Vagina (tissue), 2 donors: Measurements from ENCODE around the gene ATP5F1E. TPM values are rescaled to one million over a fixed set of nuclear protein-coding genes. Genes with fewer than 3 reads are reported as not detected.

Experiments used
- DNase-seq, 2 donors: peaks; one replicate each; pipeline ENCODE4 v3.0.0-alpha.2; 2017; ENCODE audit errors: extremely low spot score in 2 of 2
- H3K27ac ChIP-seq: fragments of 200-600 bp; sonication (generic); one replicate; pipeline ENCODE4 v1.5.1; 2019
- H3K27me3 ChIP-seq: fragments of 200-600 bp; sonication (generic); one replicate; pipeline ENCODE4 v1.5.1; 2019
- H3K36me3 ChIP-seq, 2 donors: fragments of 200-600 bp; sonication (generic); one replicate each; pipeline ENCODE4 v1.5.1; 2017 to 2019
- H3K4me1 ChIP-seq: fragments of 200-600 bp; sonication (generic); one replicate; pipeline ENCODE4 v1.5.1; 2019
- H3K4me3 ChIP-seq, 2 donors: fragments of 200-600 bp; sonication (generic); 1 replicate in 1 of 2; 2 replicates in 1 of 2; pipeline ENCODE4 v1.5.1; 2016 to 2019
- H3K9me3 ChIP-seq: fragments of 200-600 bp; sonication (generic); one replicate; pipeline ENCODE4 v1.5.1; 2019
- CTCF ChIP-seq, 3 experiments: fragments of 450-650 bp in 2 of 3; fragments of 200-600 bp in 1 of 3; sonication (generic) in 1 of 3; IDR thresholded peaks; one replicate each; pipeline ENCODE4 v1.5.1; 2017 to 2019; ENCODE audit warnings: antibody characterized with exemption in 3 of 3, mild to moderate bottlenecking in 2 of 3, moderate library complexity in 2 of 3
- POLR2A ChIP-seq, 2 donors: fragments of 450-650 bp; IDR thresholded peaks; one replicate each; pipeline ENCODE4 v1.6.1; 2017; ENCODE audit warnings: antibody characterized with exemption in 2 of 2, mild to moderate bottlenecking in 2 of 2, moderate library complexity in 2 of 2
- POLR2AphosphoS5 ChIP-seq, 2 donors: sonication (generic); formaldehyde crosslinking; IDR thresholded peaks; one replicate each; pipeline ENCODE4 v1.9.0; 2017; ENCODE audit warnings: antibody characterized with exemption in 2 of 2, mild to moderate bottlenecking in 2 of 2, low read depth in 1 of 2; ENCODE audit not compliant: insufficient read depth in 1 of 2
- intact Hi-C: fragments of 100-400 bp; cut with DNase I; formaldehyde crosslinking; loops from one replicate; pipeline ENCODE4 v1.15.1; 2023
- total RNA-seq: library from RNA; depleted of rRNA; stranded (reverse); fragments of >200 nt; gene quantifications from one replicate; pipeline ENCODE4 v1.2.3, GENCODE V29; 2016

Gene ATP5F1E
- total RNA-seq, 1 donor from 2014 or later = 22.8 TPM

GRCh38 chr20:58994390-58995159, 37.6 kb downstream of the ATP5F1E start:
- H3K4me3 ChIP-seq = no peak overlapping the region
- no peak for DNase-seq
- H3K27me3 ChIP-seq = no peaks in the 10 kb centered on the region
- intact Hi-C loops = no loop called here
- peaks cover 3 to 87% of the 10 kb centered on the region in 2 donors for H3K36me3 ChIP-seq
- no peak for TF ChIP-seq CTCF (IDR thresholded peaks at IDR 0.05)
- TF ChIP-seq POLR2AphosphoS5 (IDR thresholded peaks at IDR 0.05; ENCODE audit: insufficient read depth in 1 of 2, low read depth in 1 of 2) = no peak
- TF ChIP-seq POLR2A (IDR thresholded peaks at IDR 0.05) = no peak
- no peaks in the 10 kb centered on the region for H3K9me3 ChIP-seq
- H3K27ac ChIP-seq = no peak overlapping the region
- H3K4me1 ChIP-seq = no peaks in the 10 kb centered on the region

- Histone ChIP-seq H3K4me3 (no peak overlapping the region), H3K36me3 (peaks cover 3 to 89% of the 10 kb centered on the region in 2 donors), H3K27ac (no peak overlapping the region), H3K27me3 (no peaks in the 10 kb centered on the region), H3K9me3 (no peaks in the 10 kb centered on the region), H3K4me1 (no peaks in the 10 kb centered on the region)
- intact Hi-C loops = no loop called here
- TF ChIP-seq CTCF (IDR thresholded peaks at IDR 0.05) = no peak
- TF ChIP-seq POLR2AphosphoS5 (IDR thresholded peaks at IDR 0.05; ENCODE audit: insufficient read depth in 1 of 2, low read depth in 1 of 2) = no peak
- no peak for DNase-seq
Measured at GRCh38 chr20:58993332-58994248, 38.5 kb downstream of the ATP5F1E start.

- Histone ChIP-seq H3K4me1 (no peaks in the 10 kb centered on the region), H3K27ac (no peak overlapping the region), H3K4me3 (no peak overlapping the region), H3K27me3 (no peaks in the 10 kb centered on the region), H3K9me3 (no peaks in the 10 kb centered on the region), H3K36me3 (peaks cover 3 to 94% of the 10 kb centered on the region in 2 donors)
- intact Hi-C loops = no loop called here
- TF ChIP-seq CTCF (IDR thresholded peaks at IDR 0.05) (no peak), POLR2AphosphoS5 (IDR thresholded peaks at IDR 0.05; ENCODE audit: insufficient read depth in 1 of 2, low read depth in 1 of 2) (no peak), POLR2A (IDR thresholded peaks at IDR 0.05) (no peak)
- no peak for DNase-seq
Measured at GRCh38 chr20:58992911-58993310, 39.2 kb downstream of the ATP5F1E start.

GRCh38 chr20:58991715-58992114, 40.4 kb downstream of the ATP5F1E start:
- Histone ChIP-seq H3K4me1 (no peaks in the 10 kb centered on the region), H3K36me3 (peaks cover 6 to 95% of the 10 kb centered on the region in 2 donors), H3K27me3 (no peaks in the 10 kb centered on the region), H3K4me3 (no peak overlapping the region), H3K27ac (no peak overlapping the region), H3K9me3 (no peaks in the 10 kb centered on the region)
- intact Hi-C loops = no loop called here
- DNase-seq = no peak
- no peak for TF ChIP-seq POLR2AphosphoS5 (IDR thresholded peaks at IDR 0.05; ENCODE audit: insufficient read depth in 1 of 2, low read depth in 1 of 2)
- no peak for TF ChIP-seq CTCF (IDR thresholded peaks at IDR 0.05)
- TF ChIP-seq POLR2A (IDR thresholded peaks at IDR 0.05) = no peak
